Renal cortical epithelial cell (primary cell): ENCODE data around the gene DNAAF1. TPM values are rescaled to one million over a fixed set of nuclear protein-coding genes. Genes with fewer than 3 reads are reported as not detected.
A peak's percentile ranks its signal among the peaks of the same experiment; 100 is the strongest.

Source experiments
- DNase-seq: peaks from one replicate; pipeline ENCODE4 v3.0.0-alpha.2; 2011; ENCODE audit warnings: low read depth
- total RNA-seq: library from RNA; depleted of rRNA; stranded (reverse); fragments of >200 nt; gene quantifications from 2 replicates; pipeline ENCODE4 v1.2.3, GENCODE V29; 2014

The DNAAF1 gene
- total RNA-seq, 1 donor from 2014 or later, result 0.45 TPM

DNA sequence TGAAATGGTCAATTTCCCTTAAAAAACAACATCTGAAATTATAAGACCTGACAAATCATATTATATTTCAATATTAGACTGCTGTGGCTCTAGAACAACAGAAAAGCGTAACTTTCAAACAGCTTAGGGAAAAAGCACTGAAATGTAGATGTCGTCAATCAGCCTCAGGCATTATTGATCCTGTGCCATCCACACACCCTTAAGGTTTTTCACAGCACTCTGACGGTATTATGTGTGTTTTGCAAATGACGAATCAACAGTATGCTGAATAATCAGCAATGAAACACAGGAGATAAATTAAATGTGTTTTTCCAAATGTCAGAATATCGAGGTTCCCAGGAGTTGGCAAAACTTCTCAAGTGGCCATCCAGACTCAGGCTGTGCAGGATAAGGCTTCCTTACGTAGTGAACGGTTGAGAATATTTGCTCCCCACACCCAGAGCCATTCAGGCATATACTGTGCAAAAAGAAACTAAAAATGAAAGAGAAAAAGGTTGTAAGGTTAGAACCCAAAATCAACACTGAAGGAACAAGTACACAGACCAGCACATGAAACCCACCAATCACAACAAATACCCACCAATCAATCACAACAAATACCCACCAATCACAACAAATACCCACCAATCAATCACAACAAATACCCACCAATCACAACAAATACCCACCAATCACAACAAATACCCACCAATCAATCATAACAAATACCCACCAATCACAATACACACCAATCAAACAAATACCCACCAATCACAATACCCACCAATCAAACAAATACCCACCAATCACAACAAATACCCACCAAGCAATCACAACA lies 20.6 kb upstream of the DNAAF1 start:
- no peak for DNase-seq

DNA sequence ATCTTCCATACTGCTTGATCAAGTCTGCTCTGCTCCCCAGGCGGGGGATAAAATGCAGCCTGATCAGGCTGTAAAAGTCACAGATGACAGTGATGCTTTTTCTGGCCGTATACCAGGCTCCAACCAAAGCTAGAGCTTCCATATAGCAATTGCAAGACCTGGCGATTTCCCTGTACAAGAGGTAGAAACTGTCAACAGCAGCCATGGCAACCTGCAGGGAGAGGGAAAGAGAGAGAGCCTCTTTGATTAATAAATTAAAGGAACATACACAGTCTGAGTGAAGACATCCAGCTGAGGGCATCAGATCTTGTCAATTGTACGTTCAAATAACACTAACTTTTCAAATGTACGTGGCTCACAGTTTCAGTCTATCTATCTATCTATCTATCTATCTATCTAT lies 14.0 kb upstream of the DNAAF1 start:
- no peak for DNase-seq

DNA sequence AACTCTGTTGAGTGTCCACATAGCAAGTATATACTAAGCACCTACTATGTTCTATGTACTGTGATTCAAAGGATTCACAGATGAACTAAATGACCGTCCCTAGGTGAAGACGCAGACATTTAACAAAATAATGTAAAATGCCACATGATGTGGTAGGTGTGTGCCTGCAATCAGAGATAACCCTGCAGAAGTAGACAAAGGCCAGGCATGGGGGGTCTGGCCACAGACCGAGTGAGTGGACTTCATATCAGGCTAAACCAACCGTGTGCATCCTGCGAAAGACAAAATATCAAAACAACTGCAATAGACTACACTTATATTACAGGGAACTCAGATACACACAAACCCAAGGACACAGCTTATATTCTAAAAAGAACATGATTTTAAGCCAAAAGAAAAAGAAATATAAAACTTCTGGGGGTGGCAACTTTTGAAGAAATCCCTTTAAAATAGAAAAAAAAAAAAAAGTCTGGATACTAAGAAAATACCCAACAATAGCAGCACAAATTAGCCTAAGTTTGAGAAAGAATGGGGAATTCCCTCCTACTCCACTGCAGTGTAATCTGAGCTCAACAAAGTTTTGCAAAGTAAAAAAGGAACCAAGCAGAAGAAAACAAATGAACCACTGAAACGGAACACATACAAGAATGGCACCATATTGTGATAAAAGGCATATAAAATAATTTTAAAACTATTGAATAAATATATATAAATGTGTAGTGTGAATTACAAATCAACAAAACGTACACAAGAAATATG lies 12.4 kb upstream of the DNAAF1 start:
- DNase-seq, result no peak

DNA sequence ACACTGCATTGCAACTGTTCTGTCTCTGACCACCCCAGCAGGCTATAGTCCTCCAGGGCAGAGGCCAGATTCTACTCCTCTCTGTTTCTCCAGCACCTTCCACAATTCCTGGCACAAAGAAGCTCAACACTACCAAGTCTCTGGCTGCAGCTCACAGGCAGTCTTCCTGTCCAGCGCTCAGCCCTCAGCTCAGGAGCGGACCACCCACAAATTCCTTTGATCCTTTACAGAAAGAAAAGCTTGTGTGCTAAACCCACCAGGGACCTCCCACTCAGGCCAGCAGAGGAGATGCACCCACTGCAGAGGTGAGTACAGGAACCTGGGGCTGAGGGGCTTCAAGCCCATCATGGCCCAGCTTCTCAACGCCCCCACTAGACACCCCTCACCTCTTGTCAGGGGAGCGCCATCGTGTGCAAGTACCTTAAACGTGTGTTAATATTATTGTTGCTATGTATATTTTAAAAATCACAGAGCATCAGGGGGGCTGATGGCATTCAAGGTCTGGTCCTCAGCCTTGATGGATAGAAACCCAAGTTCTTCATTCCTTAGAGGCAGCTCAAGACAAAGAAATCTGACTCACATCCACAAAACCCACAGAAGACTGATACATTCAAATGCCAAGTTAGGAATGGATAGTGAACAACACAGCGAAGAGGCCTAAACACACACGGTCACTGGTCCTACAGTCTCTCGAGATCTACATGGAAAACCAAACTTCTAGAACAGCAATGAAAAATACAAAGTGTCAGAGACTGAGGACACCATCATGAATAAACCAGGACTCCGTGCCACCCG lies 8.6 kb upstream of the DNAAF1 start:
- DNase-seq, result no peak

DNA sequence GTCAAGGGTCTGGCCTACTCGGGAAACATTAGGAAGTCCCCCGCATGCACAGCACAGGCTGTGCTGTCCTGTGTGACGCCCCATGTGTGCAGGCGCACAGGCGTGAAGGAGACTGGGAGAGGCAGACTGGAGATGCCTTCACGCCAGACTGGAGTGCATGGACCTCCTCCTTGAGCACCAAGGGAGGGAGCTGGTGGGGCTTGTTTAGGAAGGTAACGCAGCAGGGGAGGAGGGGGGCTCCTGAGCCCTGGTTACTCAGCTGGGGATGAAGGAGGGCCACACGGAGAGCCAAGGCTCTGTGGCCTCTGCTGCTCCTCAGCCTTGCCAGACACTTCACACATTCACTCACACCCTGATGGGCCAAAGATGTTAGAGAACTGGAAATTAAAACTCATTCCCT lies 7.8 kb upstream of the DNAAF1 start:
- DNase-seq, result no peak

DNA sequence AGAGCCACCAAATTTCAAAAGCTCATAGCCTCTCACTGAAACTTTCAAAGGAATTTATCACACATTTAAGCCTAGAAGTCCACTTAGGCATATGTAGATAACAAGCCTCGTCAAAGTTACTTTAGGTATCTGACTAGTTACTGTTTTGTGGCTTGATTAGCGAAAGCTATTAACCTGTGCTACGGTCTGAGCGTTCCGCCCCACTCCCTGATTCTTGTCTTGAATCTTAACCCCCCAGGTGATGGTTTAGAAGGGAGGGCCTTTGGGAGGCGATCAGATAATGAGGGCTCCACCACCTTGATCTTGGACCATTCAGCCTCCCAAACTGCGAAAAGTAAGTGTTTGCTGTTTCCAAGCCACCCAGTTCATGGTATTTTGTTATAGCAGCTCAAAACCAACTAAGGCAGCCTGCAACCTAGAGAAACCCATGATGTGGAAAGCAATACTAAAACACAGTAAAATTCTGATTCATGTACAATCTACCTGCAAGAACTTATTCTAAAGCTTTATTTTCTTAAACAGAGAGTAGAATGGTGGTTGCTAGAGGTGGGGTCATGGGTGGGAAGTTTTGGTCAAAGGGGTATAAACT lies 7.2 kb upstream of the DNAAF1 start:
- no peak for DNase-seq

DNA sequence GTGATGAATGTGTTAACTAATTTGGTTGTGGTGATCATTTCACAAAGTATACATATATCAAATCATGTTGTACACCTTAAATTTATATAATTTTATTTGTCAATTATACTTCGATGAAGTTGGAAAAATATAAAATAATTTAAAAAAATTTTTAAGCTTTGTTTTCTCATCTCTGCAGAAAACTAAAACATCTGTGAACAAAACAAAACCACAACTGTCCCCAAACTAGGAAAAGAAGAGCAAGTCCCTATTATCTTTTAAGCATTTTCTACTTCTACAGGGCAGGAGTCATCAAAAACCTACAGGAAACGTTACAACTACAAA lies 6.6 kb upstream of the DNAAF1 start:
- DNase-seq, result no peak

DNA sequence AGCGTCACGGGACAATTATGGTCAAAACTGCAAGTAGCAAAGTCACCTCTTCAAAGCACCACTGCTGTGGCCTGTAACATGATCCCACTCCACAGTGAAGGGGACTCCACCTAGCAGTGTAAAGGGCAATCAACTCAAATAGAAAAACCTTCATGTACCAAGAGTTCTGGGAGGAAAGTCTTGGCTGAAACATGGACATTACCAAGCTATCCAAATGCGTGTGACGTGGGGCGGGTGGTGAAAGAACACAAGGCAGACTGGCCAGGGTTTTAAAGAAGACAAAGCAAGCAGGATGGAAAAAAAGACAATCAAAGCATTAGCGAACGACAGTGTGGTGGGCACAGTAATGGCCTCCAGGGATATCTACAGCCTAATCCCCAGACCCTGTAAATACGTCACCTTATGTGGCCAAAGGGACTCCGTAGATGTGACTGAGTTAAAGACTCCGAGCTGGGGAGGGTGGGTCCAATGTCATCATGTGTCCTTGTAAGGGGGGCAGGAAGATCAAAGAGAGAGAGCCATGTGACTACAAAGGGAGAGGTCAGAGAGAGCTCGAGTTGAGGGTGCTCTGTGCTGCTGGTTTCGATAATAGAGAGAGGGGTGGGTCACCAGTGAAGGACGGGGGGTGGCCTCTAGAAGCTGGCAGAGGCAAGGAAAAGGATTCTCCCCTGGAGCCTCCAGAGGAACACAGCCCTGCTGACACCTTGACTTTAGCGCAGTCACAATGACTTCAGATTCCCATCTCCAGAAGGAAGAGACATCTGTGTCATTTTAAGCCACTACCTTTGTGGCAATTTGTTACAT lies 6.1 kb upstream of the DNAAF1 start:
- DNase-seq, result peak; percentile 43

DNA sequence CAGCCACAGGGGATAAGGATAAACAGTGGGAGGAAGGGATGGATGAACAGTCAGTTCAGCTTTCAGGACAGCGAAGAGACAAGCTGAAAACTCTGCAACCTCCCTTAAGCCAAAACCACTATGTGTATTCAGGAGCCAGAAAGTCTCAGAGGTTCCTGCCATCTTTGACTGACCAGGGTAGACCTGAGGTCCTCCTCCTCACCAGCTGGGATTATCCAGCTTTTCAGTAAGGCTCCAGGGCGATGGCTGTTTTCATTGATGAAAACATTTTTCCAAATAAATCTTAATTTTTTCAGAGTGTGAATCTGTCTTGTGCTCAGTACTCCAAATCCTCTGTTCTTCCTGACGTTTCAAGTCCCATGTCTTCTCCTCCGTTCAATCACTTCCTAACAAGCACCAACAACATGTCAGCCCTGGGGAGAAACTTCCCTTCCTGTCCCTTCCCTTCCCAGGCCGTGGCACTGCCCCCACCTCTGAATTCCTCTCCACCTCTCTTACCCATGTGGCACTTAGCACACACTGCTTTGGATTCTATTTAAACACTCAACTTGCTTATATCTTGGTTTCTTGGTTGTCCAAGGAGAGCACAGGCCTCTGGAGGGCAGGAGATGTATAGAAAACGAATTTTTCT lies 5.4 kb upstream of the DNAAF1 start:
- no peak for DNase-seq

DNA sequence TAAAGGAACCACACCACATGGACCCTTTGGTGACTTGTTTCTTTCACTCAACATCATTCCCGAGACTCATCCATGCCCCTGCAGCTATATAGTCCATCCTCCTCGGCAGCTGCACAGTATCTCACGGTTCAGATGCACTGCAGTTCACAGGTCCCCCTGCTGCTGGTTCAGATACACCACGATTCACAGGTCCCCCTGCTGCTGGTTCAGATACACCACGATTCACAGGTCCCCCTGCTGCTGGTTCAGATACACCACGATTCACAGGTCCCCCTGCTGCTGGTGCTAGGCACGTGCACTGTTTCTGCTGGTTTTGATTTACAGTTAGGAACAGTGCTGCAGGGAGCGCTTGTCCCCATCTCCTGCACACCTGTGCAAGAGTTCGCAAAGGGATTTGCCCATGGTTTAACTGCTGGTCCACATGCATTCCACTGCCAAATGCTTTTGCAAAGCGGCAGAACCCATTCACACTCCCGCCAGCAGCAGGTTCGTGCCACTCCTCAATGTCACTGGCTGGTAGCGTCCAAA lies 3.9 kb upstream of the DNAAF1 start:
- DNase-seq, result no peak

DNA sequence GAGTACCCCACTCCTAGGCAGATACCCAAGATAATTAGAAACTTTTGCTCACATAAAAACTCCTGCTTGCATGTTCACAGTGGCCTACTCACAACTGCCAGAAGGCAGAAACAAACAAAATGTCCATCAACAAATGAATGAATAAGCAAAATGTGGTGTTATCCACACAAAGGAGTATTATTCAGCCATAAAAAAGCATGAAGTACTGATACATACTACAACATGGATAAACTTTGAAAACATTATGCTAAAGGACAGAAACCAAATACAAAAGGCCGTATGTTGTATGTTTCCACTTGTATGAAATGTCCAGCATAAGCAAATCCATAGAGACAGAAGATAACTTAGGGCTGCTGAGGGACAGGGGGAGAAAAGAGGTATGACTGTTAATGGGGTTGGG lies 2.0 kb upstream of the DNAAF1 start:
- DNase-seq, result no peak

DNA sequence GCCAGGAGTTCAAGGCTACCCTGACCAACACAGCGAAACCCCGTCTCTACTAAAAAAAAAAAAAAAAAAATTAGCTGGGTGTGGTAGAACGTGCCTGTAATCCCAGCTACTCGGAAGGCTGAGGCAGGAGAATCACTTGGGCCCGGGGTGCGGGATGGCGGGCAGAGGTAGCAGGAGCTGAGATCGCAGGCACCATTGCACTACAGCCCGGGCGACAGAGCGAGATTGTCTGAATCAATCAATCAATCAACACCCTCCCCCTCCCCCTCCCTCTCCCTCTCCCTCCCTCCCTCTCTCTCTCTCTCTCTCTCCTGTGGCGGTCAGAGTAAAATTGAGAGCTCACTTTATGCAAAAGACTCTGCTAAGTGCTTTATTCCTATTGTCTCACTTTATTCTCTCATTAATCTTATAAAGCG lies 1.3 kb upstream of the DNAAF1 start:
- no peak for DNase-seq

DNA sequence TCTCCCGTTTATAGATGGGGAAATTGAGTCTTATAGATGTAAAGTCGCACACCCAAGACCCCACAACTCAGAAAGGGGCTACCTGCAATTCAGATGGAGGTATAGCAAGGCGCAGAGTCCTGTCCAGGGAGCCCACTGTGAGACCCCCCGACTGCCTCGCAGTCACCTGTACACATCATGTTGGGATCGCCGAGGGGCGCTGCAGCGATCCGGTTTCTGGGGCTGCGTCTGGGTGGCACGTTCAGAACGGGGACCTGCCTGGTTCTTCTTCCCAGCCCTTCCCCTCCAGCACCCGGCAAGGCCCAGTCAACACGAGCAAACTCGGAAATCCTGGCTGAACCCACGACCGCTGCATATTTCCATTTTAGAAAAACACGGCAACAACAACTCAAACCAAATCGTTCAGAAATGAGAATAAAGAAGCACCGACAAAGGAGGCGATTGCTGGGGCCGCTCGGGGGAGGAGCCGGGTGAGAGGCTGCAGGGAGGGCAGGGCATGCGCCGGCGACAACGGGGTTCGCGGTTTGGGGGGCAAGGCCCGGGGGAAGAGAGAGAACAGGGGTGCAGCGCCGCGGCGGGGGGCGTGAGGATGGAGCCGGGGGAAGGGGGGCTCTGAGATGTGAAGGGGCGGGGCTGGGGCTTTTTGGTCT lies 774 bp upstream of the DNAAF1 start:
- DNase-seq, result no peak

DNA sequence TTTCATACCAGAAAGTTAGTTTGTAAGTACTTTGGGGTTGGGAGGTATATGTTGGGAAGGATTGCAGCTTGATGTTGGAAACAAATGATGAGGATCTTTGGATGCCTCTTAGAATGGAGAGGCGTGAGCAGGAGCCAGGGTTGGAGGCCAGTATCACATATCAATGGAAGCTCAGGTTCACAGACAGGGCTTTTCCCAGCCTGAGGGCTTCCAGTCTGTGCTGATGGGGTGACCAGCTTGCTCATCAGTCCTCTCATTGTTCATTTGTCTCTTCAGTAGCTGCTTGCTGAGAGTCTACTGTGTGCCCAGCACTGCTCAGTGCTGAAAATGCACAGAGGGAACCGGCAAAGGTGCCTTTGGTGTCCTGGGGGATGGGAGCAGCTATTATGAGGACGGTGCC lies 5.8 kb downstream of the DNAAF1 start:
- DNase-seq, result no peak

DNA sequence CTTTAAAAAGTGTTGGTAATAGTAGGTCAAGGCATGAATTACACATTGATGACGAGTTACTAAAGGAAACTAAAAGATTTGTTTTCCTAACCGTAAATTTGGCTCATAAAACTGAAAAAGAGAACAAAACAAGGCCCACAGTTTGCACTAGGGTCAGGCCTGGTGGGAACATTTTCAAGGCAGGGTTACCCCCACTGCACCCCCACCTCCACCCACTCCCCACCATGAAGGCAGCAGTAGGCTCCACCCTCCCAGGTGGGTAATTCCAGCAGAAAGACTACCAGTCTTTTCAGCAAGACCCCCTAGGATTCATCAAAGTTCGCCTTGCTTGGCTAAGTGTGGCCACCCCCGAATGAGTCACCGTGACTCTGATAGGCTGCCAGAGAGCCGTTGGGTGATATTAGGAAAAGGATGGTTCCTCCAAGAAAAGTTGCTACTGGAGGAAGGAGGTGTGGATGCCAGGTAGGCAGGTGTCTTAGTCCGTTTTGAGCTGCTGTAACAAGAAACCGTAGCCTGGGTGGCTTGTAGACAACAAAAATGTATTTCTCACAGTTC lies 8.6 kb downstream of the DNAAF1 start:
- no peak for DNase-seq

DNA sequence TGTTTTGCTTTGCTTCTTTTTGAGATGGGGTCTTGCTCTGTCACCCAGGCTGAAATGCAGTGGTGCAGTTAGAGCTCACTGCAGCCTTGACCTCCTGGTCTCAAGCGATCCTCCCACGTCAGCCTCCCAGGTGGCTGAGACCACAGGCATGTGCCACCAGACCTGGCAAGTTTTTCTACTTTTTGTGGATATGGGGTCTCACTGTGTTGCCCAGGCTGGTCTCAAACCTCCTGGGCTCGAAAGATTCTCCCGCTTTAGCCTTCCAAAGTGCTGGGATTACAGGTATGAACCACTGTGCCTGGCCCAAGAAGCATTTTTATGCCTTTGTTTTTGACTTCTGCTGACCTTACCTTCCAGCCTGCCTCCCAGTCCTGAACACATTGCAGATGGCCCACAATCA lies 10.1 kb downstream of the DNAAF1 start:
- no peak for DNase-seq

DNA sequence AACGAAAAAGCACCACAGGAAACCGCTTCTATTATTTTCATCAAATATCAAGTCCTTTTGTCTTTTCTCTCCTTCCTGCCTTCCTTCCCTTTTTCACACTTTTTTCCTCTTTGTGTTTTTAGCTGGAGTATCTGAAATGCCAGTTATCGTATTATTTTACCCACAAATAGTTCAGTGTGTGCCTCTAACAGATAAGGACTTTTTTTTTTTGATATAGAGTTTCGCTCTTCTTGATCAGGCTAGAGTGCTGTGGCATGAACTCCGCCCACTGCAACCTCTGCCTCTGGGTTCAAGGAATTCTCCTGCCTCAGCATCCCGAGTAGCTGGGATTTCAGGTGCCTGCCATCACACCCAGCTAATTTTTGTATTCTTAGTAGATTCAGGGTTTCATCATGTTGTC lies 10.7 kb downstream of the DNAAF1 start:
- DNase-seq, result no peak

DNA sequence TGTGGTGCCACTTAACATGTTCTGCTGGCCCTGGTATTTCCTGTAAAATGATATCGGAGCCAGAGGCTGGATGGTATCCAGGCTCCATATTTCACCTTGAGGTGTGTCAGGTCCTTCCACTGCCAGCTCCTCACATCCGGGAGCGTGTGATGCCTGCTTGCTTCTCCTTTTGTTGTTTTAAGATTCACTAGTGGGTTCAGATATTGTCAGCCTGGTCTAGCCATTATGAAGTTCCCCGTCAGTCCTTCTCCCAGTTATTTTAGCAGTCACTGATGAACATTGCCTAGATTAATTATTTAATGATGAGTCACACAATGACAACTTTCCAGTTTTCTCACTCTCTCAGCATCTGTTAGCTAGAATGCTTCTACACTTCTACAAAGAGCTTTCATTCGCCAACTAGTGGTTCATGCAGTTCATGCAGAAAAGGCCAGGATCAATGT lies 11.3 kb downstream of the DNAAF1 start:
- peak; percentile 86 for DNase-seq

DNA sequence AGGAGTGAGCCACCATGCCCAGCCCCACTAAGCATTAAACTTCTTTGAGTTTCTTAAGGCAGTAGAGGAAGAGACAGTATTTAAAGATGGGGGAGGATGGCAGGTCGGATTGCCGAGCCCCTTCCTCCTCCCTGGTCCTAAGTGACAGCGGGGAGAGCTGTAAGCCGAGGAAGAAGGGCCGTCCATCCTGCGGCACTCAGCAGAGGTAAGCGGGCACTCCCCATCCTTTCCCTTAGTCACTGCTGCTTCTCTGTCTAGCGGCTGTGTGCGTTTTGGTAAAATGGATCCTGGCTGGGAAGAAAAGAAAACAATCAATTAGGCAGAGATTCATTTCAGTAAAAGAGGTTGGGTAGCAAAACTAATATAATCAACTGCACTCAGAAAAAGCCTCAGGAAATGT lies 13.9 kb downstream of the DNAAF1 start:
- no peak for DNase-seq

DNA sequence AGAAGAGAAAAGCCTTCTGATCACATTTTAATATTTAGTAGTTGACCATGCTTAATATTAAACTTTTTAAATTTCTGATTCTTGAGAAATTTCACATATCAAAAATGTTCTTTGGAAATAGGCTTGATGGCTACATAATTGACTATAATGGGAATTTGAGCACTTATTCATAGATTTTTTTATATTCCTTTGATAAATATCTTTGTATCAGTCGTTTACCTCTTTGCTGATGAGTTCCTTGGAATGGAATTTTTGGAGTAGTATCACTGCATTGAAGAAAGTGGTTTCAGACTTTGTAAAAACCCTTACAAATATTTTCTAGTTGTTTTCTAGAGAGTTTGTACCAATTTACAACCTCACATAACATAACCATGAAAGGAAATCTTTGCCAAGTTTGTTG lies 14.7 kb downstream of the DNAAF1 start:
- DNase-seq, result no peak
